Measurements from ENCODE around the gene DMD. TPM values are rescaled to one million over a fixed set of nuclear protein-coding genes. Genes with fewer than 3 reads are reported as not detected.

DMD gene
- total and polyA plus RNA-seq, 2 of the 13 experiments (the other 11 are each of a cell fraction or from before 2014, with no cell fraction given), result 17.6 to 25.9 TPM

DNA sequence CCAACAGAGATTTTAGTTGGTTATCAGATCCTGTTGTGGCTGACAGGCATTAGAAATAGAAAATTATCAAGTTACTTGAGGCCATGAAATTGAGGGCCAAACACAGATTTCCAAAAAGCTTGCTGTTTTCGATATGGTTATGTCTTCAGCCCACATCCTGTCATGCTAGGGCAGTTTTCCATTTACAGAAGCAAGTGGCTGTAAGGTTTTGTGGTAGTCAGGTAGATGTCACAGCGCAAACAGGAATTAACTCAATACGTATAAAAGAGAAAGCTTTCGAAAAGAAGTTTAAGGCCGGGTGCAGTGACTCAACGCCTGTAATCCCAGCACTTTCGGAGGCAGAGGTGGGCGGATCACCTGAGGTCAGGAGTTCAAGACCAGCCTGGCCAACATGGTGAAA is 104.6 kb downstream of the DMD start (continued):
- TF ChIP-seq, protein P1, sequence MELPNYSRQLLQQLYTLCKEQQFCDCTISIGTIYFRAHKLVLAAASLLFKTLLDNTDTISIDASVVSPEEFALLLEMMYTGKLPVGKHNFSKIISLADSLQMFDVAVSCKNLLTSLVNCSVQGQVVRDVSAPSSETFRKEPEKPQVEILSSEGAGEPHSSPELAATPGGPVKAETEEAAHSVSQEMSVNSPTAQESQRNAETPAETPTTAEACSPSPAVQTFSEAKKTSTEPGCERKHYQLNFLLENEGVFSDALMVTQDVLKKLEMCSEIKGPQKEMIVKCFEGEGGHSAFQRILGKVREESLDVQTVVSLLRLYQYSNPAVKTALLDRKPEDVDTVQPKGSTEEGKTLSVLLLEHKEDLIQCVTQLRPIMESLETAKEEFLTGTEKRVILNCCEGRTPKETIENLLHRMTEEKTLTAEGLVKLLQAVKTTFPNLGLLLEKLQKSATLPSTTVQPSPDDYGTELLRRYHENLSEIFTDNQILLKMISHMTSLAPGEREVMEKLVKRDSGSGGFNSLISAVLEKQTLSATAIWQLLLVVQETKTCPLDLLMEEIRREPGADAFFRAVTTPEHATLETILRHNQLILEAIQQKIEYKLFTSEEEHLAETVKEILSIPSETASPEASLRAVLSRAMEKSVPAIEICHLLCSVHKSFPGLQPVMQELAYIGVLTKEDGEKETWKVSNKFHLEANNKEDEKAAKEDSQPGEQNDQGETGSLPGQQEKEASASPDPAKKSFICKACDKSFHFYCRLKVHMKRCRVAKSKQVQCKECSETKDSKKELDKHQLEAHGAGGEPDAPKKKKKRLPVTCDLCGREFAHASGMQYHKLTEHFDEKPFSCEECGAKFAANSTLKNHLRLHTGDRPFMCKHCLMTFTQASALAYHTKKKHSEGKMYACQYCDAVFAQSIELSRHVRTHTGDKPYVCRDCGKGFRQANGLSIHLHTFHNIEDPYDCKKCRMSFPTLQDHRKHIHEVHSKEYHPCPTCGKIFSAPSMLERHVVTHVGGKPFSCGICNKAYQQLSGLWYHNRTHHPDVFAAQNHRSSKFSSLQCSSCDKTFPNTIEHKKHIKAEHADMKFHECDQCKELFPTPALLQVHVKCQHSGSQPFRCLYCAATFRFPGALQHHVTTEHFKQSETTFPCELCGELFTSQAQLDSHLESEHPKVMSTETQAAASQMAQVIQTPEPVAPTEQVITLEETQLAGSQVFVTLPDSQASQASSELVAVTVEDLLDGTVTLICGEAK (IDR thresholded peaks at IDR 0.05), result no peak
- TF ChIP-seq, protein P1 (CRISPR knock-in tag; IDR thresholded peaks at IDR 0.05), result no peak
- no peak for TF ChIP-seq PCBP2 (optimal IDR thresholded peaks at IDR 0.05; ENCODE audit: low read depth, low read length, poor library complexity, severe bottlenecking)
- no peak for TF ChIP-seq ZSCAN31 (CRISPR knock-in tag; IDR thresholded peaks at IDR 0.05; ENCODE audit: low read depth)
- no peak for TF ChIP-seq SOX5 (CRISPR knock-in tag; IDR thresholded peaks at IDR 0.05; ENCODE audit: borderline replicate concordance)
- TF ChIP-seq, protein P2, sequence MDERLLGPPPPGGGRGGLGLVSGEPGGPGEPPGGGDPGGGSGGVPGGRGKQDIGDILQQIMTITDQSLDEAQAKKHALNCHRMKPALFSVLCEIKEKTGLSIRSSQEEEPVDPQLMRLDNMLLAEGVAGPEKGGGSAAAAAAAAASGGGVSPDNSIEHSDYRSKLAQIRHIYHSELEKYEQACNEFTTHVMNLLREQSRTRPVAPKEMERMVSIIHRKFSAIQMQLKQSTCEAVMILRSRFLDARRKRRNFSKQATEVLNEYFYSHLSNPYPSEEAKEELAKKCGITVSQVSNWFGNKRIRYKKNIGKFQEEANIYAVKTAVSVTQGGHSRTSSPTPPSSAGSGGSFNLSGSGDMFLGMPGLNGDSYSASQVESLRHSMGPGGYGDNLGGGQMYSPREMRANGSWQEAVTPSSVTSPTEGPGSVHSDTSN (CRISPR knock-in tag; IDR thresholded peaks at IDR 0.05), result no peak
- no peak for TF ChIP-seq ZNF672 (CRISPR knock-in tag; IDR thresholded peaks at IDR 0.05)
- TF ChIP-seq, protein P3, sequence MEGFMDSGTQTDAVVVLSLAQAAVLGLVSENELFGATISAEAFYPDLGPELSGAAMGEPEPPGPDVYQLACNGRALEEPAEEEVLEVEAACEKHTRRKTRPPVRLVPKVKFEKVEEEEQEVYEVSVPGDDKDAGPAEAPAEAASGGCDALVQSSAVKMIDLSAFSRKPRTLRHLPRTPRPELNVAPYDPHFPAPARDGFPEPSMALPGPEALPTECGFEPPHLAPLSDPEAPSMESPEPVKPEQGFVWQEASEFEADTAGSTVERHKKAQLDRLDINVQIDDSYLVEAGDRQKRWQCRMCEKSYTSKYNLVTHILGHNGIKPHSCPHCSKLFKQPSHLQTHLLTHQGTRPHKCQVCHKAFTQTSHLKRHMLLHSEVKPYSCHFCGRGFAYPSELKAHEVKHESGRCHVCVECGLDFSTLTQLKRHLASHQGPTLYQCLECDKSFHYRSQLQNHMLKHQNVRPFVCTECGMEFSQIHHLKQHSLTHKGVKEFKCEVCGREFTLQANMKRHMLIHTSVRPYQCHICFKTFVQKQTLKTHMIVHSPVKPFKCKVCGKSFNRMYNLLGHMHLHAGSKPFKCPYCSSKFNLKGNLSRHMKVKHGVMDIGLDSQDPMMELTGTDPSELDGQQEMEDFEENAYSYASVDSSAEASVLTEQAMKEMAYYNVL (CRISPR knock-in tag; IDR thresholded peaks at IDR 0.05; ENCODE audit: borderline replicate concordance), result no peak
- no peak for TF ChIP-seq AHR (CRISPR knock-in tag; IDR thresholded peaks at IDR 0.05)
- TF ChIP-seq RORA (CRISPR knock-in tag; IDR thresholded peaks at IDR 0.05), result no peak
- TF ChIP-seq ZNF207 (IDR thresholded peaks at IDR 0.05; ENCODE audit: borderline replicate concordance), result no peak

All from HepG2 (cell line).